HG02588 (cell line): ENCODE data around the gene GLIS1.

Experiments
- ATAC-seq: cut with Tn5 transposase; IDR thresholded peaks from one replicate; pipeline ENCODE4 v1.9.1; 2021; ENCODE audit warnings: mild to moderate bottlenecking, moderate library complexity; ENCODE audit not compliant: unreplicated experiment

Gene GLIS1

GRCh38 chr1:53721088-53721487 lies 17.9 kb downstream of the GLIS1 start:
- no peak for ATAC-seq

DNA sequence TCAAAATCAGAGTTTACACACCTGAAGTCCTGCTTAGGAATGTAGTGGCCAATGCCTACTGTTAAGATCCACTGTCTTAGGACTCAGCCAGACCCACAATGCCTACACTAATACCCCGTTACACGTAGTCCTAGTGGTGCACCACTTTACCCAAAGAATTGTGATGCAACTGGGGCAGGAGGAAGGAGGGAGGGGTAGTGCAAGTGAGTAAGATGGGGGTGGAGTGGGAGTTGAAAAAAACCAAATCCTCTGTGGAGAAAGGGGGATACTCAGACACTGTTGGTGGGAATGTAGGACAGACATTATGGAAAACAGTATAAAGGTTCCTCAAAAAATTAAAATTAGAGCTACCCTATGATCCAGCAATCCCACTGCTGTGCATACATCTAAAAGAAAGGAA lies 19.5 kb downstream of the GLIS1 start:
- no peak for ATAC-seq

DNA sequence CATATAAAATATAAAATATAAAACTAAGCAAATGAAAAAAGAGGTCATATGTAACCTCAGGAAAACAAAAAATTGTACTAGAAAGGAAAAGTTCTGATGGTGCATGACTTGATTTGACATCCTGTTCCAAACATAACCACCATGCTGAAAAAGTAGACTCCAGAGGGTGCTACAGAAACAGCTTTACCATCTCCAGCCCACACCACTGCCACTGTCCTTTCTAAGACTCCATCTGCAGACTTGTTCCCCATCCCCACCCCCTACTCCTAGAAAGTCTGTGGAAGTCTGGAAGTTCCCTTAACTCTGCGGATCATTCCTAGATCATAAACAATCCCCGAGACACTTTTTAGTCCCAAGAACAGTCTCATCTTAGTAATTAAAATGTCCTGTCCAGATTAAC lies 20.5 kb downstream of the GLIS1 start:
- no peak for ATAC-seq

GRCh38 chr1:53717025-53717804 lies 21.7 kb downstream of the GLIS1 start:
- no peak for ATAC-seq

DNA sequence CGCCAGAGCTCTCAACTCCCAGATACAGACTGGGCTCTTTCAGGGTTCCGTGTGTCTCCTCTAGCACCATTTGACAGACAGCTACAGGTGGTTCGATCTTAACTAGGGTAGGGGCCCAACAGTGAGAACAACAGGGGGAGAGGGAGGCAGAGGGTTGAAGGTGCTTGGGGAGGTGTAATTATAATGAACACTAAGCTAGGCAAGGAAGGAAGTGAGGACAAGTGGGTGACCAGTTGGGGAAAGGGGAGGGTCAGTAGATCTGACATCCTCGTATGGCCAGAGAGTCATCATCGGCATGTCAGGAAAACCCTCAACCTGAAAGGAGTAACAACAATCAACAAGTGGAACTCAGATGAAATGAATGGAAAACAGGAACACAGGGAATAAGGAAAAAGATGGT lies 22.8 kb downstream of the GLIS1 start:
- no peak for ATAC-seq

GRCh38 chr1:53715478-53715877 lies 23.5 kb downstream of the GLIS1 start:
- no peak for ATAC-seq

DNA sequence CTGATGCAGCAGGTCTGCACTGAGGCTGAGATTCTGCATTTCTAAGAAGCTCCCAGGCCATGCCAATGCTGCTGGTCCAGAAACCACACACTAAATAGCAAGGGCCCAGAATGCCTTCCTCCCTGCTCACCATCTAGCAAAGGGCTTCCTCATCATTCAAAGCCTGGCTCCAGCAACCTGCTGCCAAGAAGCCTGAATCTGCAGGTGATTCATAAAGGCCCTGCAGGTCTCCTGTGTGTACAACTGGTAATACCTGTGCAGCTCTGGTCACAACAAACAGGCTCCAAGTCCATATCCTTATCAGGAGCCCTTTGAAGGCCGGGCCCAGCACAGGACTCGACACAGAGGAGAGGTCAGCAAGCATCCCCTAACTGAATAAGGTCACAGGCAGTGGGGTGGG lies 26.7 kb downstream of the GLIS1 start:
- no peak for ATAC-seq

GRCh38 chr1:53710584-53710983 lies 28.4 kb downstream of the GLIS1 start:
- no peak for ATAC-seq

DNA sequence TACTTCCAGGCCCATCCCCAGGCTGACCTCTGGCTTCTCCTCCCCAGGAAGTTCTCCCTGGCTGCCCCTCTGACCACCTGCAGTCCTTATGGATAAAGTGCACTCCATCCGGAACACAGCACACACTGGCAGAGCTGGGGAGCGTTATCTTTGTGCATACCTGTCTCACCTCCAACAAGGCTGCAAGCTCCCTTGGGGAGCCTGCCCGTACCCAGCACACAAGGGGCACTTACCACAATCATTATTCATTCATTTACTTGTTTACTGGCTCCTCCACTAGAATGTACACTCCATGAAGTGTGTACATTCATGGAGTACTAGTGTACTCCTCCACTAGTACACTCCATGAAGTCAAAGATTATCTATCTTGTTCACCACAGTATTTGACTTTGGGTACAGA lies 30.3 kb downstream of the GLIS1 start:
- ATAC-seq = no peak

DNA sequence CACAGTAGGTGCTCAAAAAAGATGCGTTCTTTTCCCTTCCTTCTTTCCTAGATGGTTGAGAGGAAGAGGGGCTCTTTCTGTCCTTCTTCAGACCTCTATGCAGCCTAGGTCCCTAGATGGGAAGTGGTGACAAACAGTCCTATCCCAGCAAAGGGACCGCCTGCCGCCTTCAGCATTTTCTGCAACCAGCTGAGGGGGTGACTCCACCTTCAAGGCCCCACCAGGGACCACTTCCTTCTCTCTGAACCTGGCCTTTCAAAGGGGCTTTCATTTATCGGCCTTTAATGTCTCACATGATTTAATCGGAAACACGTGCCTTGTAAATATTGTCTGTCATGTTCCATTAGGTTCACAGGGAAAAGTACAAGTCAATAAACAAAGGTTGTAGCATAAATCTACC lies 32.6 kb downstream of the GLIS1 start:
- no peak for ATAC-seq

DNA sequence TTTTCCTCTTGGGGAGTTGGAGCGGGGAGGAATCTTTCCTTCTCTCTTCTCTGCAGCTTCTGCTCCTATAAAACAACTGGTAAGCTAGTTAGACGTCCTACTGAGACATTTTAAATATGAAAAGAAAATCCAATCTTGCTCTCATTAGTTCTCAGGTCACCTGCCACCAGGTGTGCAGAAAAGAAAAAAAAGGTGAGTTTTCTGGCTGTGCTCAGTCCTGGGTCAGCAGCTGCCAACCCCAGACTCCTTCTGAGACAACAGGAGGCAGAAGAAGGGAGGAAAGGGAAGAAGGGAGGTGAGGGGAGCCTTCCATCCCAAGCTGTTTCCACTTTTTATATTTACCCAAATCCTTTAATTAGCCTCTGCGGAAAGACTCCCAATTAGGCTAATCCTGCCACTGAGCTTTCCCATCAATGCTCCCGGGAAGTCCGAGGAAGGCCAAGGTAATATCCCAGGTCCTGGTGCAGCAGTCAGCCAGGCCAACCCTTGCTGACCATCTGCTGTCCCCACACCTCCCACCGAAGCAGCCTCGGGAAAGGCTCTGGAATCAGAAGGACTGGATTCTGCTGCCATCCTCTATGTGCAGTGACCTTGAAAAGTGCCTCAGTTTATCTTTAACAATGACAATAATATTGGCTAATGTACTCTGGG lies 33.4 kb downstream of the GLIS1 start:
- no peak for ATAC-seq

DNA sequence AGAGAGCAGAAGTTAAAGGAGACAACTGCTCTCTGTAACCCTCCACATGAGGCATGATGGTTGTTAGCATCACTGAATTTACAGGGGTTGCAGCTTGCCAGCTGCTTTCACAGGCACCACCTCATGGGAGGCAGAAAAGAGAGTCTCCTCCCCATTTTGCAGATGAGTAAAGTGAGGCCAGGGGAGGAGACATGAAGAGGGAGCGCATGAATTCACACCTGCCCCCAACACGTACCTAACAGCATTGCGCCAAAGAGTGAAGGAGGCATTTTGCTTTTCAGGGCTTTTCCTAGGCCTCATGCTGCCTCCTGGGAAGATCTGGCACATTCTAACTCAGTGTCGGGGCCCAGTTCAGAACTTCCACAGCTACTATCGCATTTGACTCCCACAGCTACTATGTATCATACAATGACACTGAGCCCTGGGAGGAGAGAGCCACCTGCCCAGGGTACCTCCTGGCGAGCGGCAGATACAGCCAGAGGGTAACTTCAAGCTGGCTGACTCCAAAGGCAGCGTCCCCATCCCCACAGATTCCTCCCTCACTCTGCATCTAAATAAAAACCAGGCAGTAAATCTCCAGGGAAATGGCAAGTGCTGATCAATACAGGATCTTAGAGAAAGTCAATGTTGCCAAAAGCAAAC lies 34.0 kb downstream of the GLIS1 start:
- no peak for ATAC-seq

DNA sequence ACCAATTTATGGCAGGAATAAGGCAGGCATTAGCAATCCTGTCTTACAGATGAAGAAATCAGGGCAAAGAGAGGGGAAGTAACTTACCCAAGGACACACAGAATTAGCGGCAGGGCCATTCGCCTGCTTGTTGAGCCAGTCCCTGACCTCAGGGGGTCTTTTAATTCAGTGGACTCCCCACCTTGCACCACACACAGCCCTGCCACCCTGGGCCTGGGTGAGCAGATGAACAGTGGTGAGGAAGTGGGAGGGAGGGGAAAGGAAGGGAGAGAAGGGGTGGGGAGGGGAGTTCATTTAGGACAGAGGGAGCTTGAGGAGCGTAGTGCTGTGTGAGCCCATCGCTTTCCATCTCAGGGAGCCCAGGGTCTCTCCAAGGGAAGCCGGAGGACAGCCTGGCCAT lies 34.7 kb downstream of the GLIS1 start:
- no peak for ATAC-seq

DNA sequence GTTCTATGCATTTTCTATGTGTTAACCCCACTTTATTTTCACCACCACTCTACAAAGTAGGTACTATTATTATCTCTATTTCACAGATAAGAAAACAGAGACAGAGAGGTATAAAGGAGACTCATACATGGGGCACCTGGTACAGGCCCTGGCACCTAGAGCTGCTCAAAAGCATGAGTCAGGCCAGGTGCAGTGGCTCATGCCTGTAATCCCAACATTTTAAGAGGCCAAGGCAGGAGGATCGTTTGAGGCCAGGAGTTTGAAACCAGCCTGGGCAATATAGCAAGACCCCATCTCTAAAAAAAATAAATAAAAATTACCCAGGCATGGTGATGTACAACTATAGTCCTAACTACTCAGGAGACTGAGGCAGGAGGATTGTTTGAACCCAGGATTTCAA lies 35.8 kb downstream of the GLIS1 start:
- no peak for ATAC-seq

GRCh38 chr1:53702341-53702740 lies 36.6 kb downstream of the GLIS1 start:
- no peak for ATAC-seq

DNA sequence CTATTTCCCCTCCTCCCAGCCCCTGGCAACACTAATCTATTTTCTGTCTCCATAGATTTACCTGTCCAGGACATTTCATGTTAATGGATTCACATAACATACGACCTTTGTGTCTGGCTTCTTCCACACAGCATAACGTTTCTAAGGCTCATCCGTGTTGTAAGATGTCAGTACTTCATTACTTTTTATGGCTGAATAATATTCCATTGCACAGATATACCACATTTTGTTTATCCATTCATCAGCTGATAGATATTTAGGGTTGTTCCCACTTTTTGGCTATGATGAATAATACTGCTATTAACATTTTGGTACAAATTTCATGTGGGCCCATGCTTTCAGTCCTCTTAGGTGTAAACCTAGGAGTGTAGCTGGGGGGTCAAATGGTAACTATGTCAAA lies 38.2 kb downstream of the GLIS1 start:
- ATAC-seq = no peak

GRCh38 chr1:53699981-53700380 lies 39.0 kb downstream of the GLIS1 start:
- no peak for ATAC-seq

DNA sequence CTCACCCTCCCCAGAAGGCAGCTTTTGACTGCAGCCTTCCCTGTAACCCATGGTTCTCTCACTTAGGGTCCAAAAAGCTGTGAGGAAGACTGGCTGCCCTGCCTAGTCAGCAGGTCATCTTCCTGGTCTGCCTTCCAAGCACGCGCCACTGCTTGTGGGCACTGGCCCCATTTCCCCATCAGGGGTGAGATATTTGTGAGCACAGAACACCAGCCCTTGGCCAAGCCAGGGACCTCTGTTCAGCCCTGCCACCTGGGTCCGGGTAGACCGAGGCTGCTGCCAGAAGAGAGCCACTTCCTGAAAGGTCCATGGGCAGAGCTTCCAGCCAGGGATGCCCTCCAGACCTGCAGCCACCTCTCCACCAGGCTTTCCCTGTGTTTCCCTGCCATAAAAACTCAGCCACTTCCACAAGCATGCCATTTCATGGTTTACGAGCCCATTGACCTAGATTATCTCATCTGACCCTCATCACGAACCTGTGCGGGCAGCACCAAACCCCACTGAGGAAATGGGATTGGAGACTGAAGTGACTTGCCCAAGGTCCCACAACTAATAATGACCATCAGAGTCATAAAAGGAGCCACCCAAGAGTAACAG lies 40.5 kb downstream of the GLIS1 start:
- no peak for ATAC-seq

DNA sequence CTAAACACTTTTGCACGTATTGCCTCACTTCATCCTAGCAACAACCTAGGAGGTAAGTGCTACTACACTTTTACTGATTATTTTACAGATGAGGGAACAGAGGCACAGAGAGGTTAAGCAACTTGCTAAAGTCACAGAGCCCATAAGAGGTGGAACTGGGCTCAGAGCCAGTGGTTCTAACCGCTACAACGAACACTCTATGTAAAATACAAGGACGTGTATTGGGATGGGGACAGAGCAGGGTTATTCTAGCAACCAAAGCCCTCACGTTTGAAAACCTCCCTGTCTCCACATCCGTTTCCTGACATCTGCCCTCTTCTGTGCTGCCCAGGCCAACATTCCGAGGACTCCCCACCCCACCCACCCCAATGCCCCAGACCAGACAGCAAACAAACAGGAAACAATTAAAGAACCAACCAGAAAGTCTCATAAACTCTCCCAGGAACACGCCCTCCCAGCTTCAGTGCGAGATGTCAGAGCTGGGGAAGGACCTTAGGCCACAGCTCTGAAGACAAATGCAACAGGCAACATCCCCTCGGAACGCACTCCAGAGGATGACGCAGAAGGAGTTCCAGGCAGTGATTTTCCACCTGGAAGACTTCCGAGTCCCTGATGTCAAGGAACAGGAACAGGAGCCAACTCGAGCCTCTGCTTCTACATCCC lies 41.1 kb downstream of the GLIS1 start:
- no peak for ATAC-seq

GRCh38 chr1:53696990-53697389 lies 42.0 kb downstream of the GLIS1 start:
- ATAC-seq = no peak

GRCh38 chr1:53696571-53696970 lies 42.4 kb downstream of the GLIS1 start:
- no peak for ATAC-seq
